ENCODE measurements around the gene IRS2.
A peak's percentile ranks its signal among the peaks of the same experiment; 100 is the strongest.

GRCh38 chr13:109747524-109747923, 38.9 kb downstream of the IRS2 start:
- TF ChIP-seq SUZ12 (IDR thresholded peaks at IDR 0.05; ENCODE audit: low read length) (no peak), ATF2 (IDR thresholded peaks at IDR 0.05; ENCODE audit: low read length) (no peak), TCF12 (IDR thresholded peaks at IDR 0.05; ENCODE audit: low read depth, low read length) (no peak), CTCF (IDR thresholded peaks at IDR 0.05; ENCODE audit: control extremely low read depth in 1 of 3, insufficient read depth in 1 of 3, low read depth in 1 of 3, low read length in 3 of 3) (peak in 2 of 3 experiments; percentile 7 to 10; a peak in 1 of 4 replicates), USF2 (IDR thresholded peaks at IDR 0.05; ENCODE audit: low read length) (no peak), POLR2AphosphoS5 (IDR thresholded peaks at IDR 0.05; ENCODE audit: low read depth, low read length) (no peak), SP1 (IDR thresholded peaks at IDR 0.05; ENCODE audit: low read depth, low read length) (no peak), TEAD4 (IDR thresholded peaks at IDR 0.05; ENCODE audit: low read depth, low read length) (no peak), RXRA (IDR thresholded peaks at IDR 0.05; ENCODE audit: insufficient read depth, low read depth, low read length) (no peak), MAFK (IDR thresholded peaks at IDR 0.05; ENCODE audit: low read depth, low read length) (no peak), CEBPB (IDR thresholded peaks at IDR 0.05; ENCODE audit: low read depth, low read length) (no peak), EZH2 (IDR thresholded peaks at IDR 0.05; ENCODE audit: low read depth, low read length, severe bottlenecking) (no peak), RAD21 (IDR thresholded peaks at IDR 0.05 in 1 of 2, conservative IDR thresholded peaks at IDR 0.05 in 1 of 2; ENCODE audit: low read depth in 2 of 2, low read length in 2 of 2) (peak; percentile 19 to 40; a peak in 2 of 4 replicates)

Data from H1 (cell line).